ENCODE results near the gene A2M.

DNA sequence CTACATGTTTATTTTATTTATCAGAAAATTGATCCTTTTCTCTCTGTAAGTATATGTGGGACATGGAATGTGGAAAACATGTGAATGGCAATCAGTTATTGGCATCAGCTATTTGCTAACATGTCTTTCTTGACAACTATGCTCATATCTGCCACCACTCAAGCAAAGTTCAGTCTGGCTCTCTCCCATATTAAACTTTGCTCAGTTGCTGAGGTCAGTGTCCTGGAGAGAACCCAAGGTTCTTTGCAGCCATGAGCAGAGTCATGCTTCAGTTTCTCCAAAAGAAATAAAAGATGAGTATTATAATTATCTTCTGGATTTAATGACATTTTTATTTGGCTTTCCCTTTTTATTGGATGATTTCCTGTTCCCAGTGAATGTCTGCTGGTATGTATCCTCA, 42.6 kb downstream of the A2M start:
- TF ChIP-seq CTCF (IDR thresholded peaks at IDR 0.05; ENCODE audit: low read depth, low read length): no peak
- no peak for TF ChIP-seq EZH2phosphoT487 (IDR thresholded peaks at IDR 0.05; ENCODE audit: low read depth)
